ENCODE data around the gene ZNG1E. TPM values are rescaled to one million over a fixed set of nuclear protein-coding genes. Genes with fewer than 3 reads are reported as not detected.
"Not testable (repeated sequence)": the region's sequence is repeated elsewhere in the genome, so short reads cannot be mapped to it uniquely, and the experiment has no call there.

The ZNG1E gene
- total RNA-seq (2014; rRNA removed) = 32.8 and 42.3 TPM in 2 replicates
- percentile 81 among the genes with signal in this experiment for Bru-seq, nascent RNA
- percentile 72 among the genes with signal in this experiment for BruChase-seq, experiment 1, labeled RNA remaining after a 6-hour chase
- BruChase-seq, experiment 2, labeled RNA remaining after a 2-hour chase = percentile 85 among the genes with signal in this experiment
- long read RNA-seq, transcript CBWD5-202 (3 exons, 1,347 nt) = major isoform, 14 of 44 reads
- long read RNA-seq, partial matches to known transcripts = 4 of 44 reads
- long read RNA-seq, other reads (novel, unspliced or antisense) = 15 of 44 reads

GRCh38 chr9:65675589-65676021 is at the start of gene ZNG1E:
Gene ZNG1E, plus strand, starts transcription at chr9:65675928. Its CDS starts 49 bp downstream, at chr9:65675977.
- H3K27ac ChIP-seq (ENCODE audit: low read length); H3K27me3 ChIP-seq (ENCODE audit: low read length); H3K36me3 ChIP-seq (ENCODE audit: low read depth, low read length); BruUV-seq (replicated peaks); intact Hi-C loops (cut with micrococcal nuclease); ATAC-seq; H3K9me3 ChIP-seq (ENCODE audit: low read length); H3K9me2 ChIP-seq (replicated peaks; ENCODE audit: low read length); H3K79me2 ChIP-seq (ENCODE audit: low read length); H2AFZ ChIP-seq (ENCODE audit: low read length); CTCF ChIA-PET; H3K4me1 ChIP-seq (ENCODE audit: insufficient read depth, low read length); POLR2A ChIA-PET (ENCODE audit: unreplicated experiment); H4K20me1 ChIP-seq (ENCODE audit: low read length); H3F3A ChIP-seq (ENCODE audit: low read length, unreplicated experiment): not testable (repeated sequence)
- Histone ChIP-seq H3K4me3 (ENCODE audit: low read length) (peak within 1 kb of the TSS; percentile 58), H3K4me2 (ENCODE audit: low read length) (peak within 1 kb of the TSS; percentile 74), H3K9ac (ENCODE audit: low read length) (peak within 1 kb of the TSS; percentile 40; the same call in 1 of the 2 replicates)
- DNase-seq = peak; percentile 41

GRCh38 chr9:65673579-65673978 is 2.1 kb upstream of the ZNG1E start:
- intact Hi-C loops (cut with micrococcal nuclease); H3K4me3 ChIP-seq (ENCODE audit: low read length); H2AFZ ChIP-seq (ENCODE audit: low read length); H3K9ac ChIP-seq (ENCODE audit: low read length); H3K27me3 ChIP-seq (ENCODE audit: low read length); H3K4me2 ChIP-seq (ENCODE audit: low read length); H3K27ac ChIP-seq (ENCODE audit: low read length); DNase-seq; H3F3A ChIP-seq (ENCODE audit: low read length, unreplicated experiment); CTCF ChIA-PET; ATAC-seq; H3K9me3 ChIP-seq (ENCODE audit: low read length); BruUV-seq (replicated peaks); H3K79me2 ChIP-seq (ENCODE audit: low read length); POLR2A ChIA-PET (ENCODE audit: unreplicated experiment); H4K20me1 ChIP-seq (ENCODE audit: low read length); H3K9me2 ChIP-seq (replicated peaks; ENCODE audit: low read length); H3K4me1 ChIP-seq (ENCODE audit: insufficient read depth, low read length); H3K36me3 ChIP-seq (ENCODE audit: low read depth, low read length): not testable (repeated sequence)

GRCh38 chr9:65675018-65675417 is 710 bp upstream of the ZNG1E start:
- H3F3A ChIP-seq (ENCODE audit: low read length, unreplicated experiment); H3K4me3 ChIP-seq (ENCODE audit: low read length); H3K9ac ChIP-seq (ENCODE audit: low read length); ATAC-seq; H3K9me2 ChIP-seq (replicated peaks; ENCODE audit: low read length); intact Hi-C loops (cut with micrococcal nuclease); H3K27ac ChIP-seq (ENCODE audit: low read length); H3K4me2 ChIP-seq (ENCODE audit: low read length); H3K9me3 ChIP-seq (ENCODE audit: low read length); H3K36me3 ChIP-seq (ENCODE audit: low read depth, low read length); H2AFZ ChIP-seq (ENCODE audit: low read length); DNase-seq; H4K20me1 ChIP-seq (ENCODE audit: low read length); CTCF ChIA-PET; H3K79me2 ChIP-seq (ENCODE audit: low read length); H3K4me1 ChIP-seq (ENCODE audit: insufficient read depth, low read length); BruUV-seq (replicated peaks); H3K27me3 ChIP-seq (ENCODE audit: low read length); POLR2A ChIA-PET (ENCODE audit: unreplicated experiment): not testable (repeated sequence)

- H3K36me3 ChIP-seq (ENCODE audit: low read depth, low read length); H3K79me2 ChIP-seq (ENCODE audit: low read length); H3K9me2 ChIP-seq (replicated peaks; ENCODE audit: low read length); H4K20me1 ChIP-seq (ENCODE audit: low read length); H3F3A ChIP-seq (ENCODE audit: low read length, unreplicated experiment); H3K9me3 ChIP-seq (ENCODE audit: low read length); H3K27me3 ChIP-seq (ENCODE audit: low read length); ATAC-seq; POLR2A ChIA-PET (ENCODE audit: unreplicated experiment); intact Hi-C loops (cut with micrococcal nuclease); H3K27ac ChIP-seq (ENCODE audit: low read length); CTCF ChIA-PET; H2AFZ ChIP-seq (ENCODE audit: low read length); H3K4me1 ChIP-seq (ENCODE audit: insufficient read depth, low read length); DNase-seq: not testable (repeated sequence)
- H3K9ac ChIP-seq (ENCODE audit: low read length) = peak overlapping the region; percentile 40; the same call in 1 of the 2 replicates
- BruUV-seq (replicated peaks) = TSS peak; percentile 57
- peak overlapping the region; percentile 58 for H3K4me3 ChIP-seq (ENCODE audit: low read length)
- peak overlapping the region; percentile 74; the same call in 1 of the 2 replicates for H3K4me2 ChIP-seq (ENCODE audit: low read length)
These were observed 661 bp downstream of the ZNG1E start for GRCh38 chr9:65676389-65676788.

GRCh38 chr9:65678533-65678932 is 2.8 kb downstream of the ZNG1E start:
- ATAC-seq; H3K4me1 ChIP-seq (ENCODE audit: insufficient read depth, low read length); H3K27ac ChIP-seq (ENCODE audit: low read length); POLR2A ChIA-PET (ENCODE audit: unreplicated experiment); H3K79me2 ChIP-seq (ENCODE audit: low read length); CTCF ChIA-PET; H3K9me2 ChIP-seq (replicated peaks; ENCODE audit: low read length); H3K9ac ChIP-seq (ENCODE audit: low read length); BruUV-seq (replicated peaks); H2AFZ ChIP-seq (ENCODE audit: low read length); H3K36me3 ChIP-seq (ENCODE audit: low read depth, low read length); H3K4me2 ChIP-seq (ENCODE audit: low read length); H3K27me3 ChIP-seq (ENCODE audit: low read length); H3K9me3 ChIP-seq (ENCODE audit: low read length); H3F3A ChIP-seq (ENCODE audit: low read length, unreplicated experiment); H4K20me1 ChIP-seq (ENCODE audit: low read length); intact Hi-C loops (cut with micrococcal nuclease); H3K4me3 ChIP-seq (ENCODE audit: low read length): not testable (repeated sequence)
- DNase-seq = peak; percentile 1

- H2AFZ ChIP-seq (ENCODE audit: low read length); ATAC-seq; H3K79me2 ChIP-seq (ENCODE audit: low read length); H3K4me3 ChIP-seq (ENCODE audit: low read length); H4K20me1 ChIP-seq (ENCODE audit: low read length); POLR2A ChIA-PET (ENCODE audit: unreplicated experiment); H3K4me1 ChIP-seq (ENCODE audit: insufficient read depth, low read length); H3K9me3 ChIP-seq (ENCODE audit: low read length); H3K36me3 ChIP-seq (ENCODE audit: low read depth, low read length); BruUV-seq (replicated peaks); H3K4me2 ChIP-seq (ENCODE audit: low read length); H3K9me2 ChIP-seq (replicated peaks; ENCODE audit: low read length); H3F3A ChIP-seq (ENCODE audit: low read length, unreplicated experiment); CTCF ChIA-PET; DNase-seq; H3K27me3 ChIP-seq (ENCODE audit: low read length); intact Hi-C loops (cut with micrococcal nuclease); H3K27ac ChIP-seq (ENCODE audit: low read length); H3K9ac ChIP-seq (ENCODE audit: low read length): not testable (repeated sequence)
These were observed 27.8 kb downstream of the ZNG1E start for GRCh38 chr9:65703550-65703949.

GRCh38 chr9:65714445-65714844 is 38.7 kb downstream of the ZNG1E start:
- H2AFZ ChIP-seq (ENCODE audit: low read length); BruUV-seq (replicated peaks); H3K9me2 ChIP-seq (replicated peaks; ENCODE audit: low read length); H3K27ac ChIP-seq (ENCODE audit: low read length); ATAC-seq; H3K79me2 ChIP-seq (ENCODE audit: low read length); intact Hi-C loops (cut with micrococcal nuclease); H3K4me1 ChIP-seq (ENCODE audit: insufficient read depth, low read length); H3K4me3 ChIP-seq (ENCODE audit: low read length); CTCF ChIA-PET; H3K9ac ChIP-seq (ENCODE audit: low read length); POLR2A ChIA-PET (ENCODE audit: unreplicated experiment); DNase-seq; H3K4me2 ChIP-seq (ENCODE audit: low read length); H3K27me3 ChIP-seq (ENCODE audit: low read length); H3F3A ChIP-seq (ENCODE audit: low read length, unreplicated experiment); H4K20me1 ChIP-seq (ENCODE audit: low read length); H3K36me3 ChIP-seq (ENCODE audit: low read depth, low read length); H3K9me3 ChIP-seq (ENCODE audit: low read length): not testable (repeated sequence)

All from PC-3 (cell line).